Ishikawa (cell line): ENCODE data around the gene ACBD6.

Source experiments
- CREB1 ChIP-seq: IDR thresholded peaks from 2 replicates; pipeline ENCODE4 v1.6.1; 2012; ENCODE audit warnings: low read depth
- EGR1 ChIP-seq: IDR thresholded peaks from 2 replicates; pipeline ENCODE4 v1.6.1; 2012
- RAD21 ChIP-seq: IDR thresholded peaks from 2 replicates; pipeline ENCODE4 v1.6.1; 2012; ENCODE audit warnings: low read depth
- TAF1 ChIP-seq: IDR thresholded peaks from 2 replicates; pipeline ENCODE4 v1.6.1; 2012; ENCODE audit warnings: low read depth, mild to moderate bottlenecking
- TF ChIP-seq, protein P1 (sequence below): IDR thresholded peaks from 2 replicates; pipeline ENCODE4 v1.6.1; 2012

DNA sequence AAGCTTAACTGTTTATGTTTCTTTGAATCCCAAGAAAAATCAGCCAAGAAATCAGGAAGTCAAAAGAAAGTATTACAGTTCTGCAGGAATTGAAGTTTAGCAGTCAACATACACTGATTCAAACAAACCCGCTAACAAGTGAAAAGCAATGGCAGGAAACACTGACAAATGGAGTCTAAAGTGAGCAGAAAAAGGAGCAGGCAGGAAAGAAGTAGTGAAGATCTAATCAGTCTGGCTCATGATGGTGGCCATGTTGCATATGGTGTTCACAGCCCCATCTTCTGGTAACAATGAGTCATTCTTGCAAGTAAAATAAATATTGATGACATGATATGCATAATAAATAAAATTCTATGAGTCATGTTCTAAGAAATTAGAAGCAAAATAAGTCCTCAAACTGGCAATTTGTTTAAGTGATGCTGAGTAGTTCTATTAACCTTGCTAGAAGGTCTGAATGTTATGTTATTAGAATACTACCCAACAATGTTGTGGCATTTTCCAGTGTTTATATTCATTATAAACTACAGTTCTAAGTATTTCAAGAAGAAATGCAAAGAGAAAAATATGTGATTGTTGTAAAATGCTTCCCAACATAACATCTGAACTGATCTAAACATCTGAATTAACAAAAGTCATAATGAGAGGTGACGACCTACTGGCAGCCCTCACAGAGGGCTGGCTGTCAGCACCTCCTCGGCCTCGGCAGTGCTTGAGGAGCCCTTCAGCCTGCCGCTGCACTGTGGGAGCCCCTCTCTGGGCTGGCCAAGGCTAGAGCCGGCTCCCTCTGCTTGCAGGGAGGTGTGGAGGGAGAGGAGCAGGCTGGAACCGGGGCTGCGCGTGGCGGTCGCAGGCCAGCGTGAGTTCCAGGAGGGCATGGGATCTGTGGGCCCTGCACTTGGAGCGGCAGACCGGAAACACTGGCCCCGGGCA is 5.7 kb upstream of the ACBD6 start:
- TF ChIP-seq RAD21 = no peak
- no peak for TF ChIP-seq CREB1
- TF ChIP-seq, protein P1, sequence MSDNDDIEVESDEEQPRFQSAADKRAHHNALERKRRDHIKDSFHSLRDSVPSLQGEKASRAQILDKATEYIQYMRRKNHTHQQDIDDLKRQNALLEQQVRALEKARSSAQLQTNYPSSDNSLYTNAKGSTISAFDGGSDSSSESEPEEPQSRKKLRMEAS = no peak
- no peak for TF ChIP-seq TAF1
- TF ChIP-seq EGR1 = no peak
